ENCODE measurements around the gene INTS1. TPM values are rescaled to one million over a fixed set of nuclear protein-coding genes. Genes with fewer than 3 reads are reported as not detected.
A peak's percentile ranks its signal among the peaks of the same experiment; 100 is the strongest.

Gene INTS1
- total RNA-seq, 2 donors from 2014 or later: 61.0 to 141 TPM

GRCh38 chr7:1501487-1502270 lies 2.5 kb downstream of the INTS1 start:
- peaks cover 8% of the 10 kb centered on the region for H3K4me1 ChIP-seq
- no peaks in the 10 kb centered on the region for H3K27me3 ChIP-seq
- H3K9me3 ChIP-seq: no peaks in the 10 kb centered on the region
- H3K4me3 ChIP-seq: no peak overlapping the region
- intact Hi-C loops (cut with DNase I): loop anchor here (5.0 kb wide), 1 partner anchor 56 kb away; the partner anchor contains the start of gene TMEM184A
- H3K27ac ChIP-seq: no peak overlapping the region
- TF ChIP-seq CTCF (IDR thresholded peaks at IDR 0.05): no peak
- DNase-seq: no peak
- H3K9ac ChIP-seq (ENCODE audit: low read depth in 2 of 2, low read length in 2 of 2): no peak overlapping the region
- H3K36me3 ChIP-seq: no peaks in the 10 kb centered on the region

DNA sequence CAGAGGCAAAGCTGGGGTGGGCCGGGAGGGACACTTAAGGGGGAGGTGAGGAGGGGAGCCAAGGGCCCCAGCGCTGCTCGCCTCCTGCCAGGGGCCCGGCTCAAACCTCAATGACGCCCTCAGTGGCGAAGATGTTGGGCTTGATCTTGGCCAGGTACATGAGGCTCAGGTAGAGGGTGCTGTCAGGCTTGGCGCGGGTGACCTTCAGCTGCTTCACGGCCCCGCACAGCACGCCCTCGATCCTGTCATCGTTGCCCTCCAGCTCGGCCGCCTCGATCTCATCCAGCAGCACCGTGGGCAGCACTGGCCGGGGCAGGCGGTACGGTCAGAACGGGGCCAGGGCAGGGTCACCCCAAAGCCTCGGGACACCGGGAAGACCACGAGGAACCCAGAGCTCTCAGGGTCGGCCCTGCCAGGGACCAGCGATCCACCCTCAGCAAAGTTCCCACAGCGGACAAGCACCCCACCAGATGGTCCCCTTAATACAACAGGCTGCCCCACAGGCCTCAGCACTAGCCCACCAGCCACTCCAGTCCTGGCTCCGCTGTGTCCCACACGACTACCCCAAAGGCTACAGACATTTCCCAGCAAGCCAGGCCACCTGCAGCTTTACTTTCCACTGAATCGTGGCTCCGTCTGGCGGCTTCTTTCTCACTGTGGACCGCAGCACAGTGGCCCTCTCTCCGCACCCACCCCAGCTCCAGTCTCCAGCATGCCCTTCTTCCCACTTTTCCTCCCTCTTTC lies 4.0 kb downstream of the INTS1 start:
- DNase-seq: no peak
- Histone ChIP-seq H3K27ac (no peak overlapping the region), H3K4me3 (no peak overlapping the region), H3K4me1 (peaks cover 8% of the 10 kb centered on the region), H3K27me3 (no peaks in the 10 kb centered on the region), H3K9me3 (no peaks in the 10 kb centered on the region), H3K36me3 (no peaks in the 10 kb centered on the region), H3K9ac (ENCODE audit: low read depth in 2 of 2, low read length in 2 of 2) (no peak overlapping the region)
- TF ChIP-seq CTCF (IDR thresholded peaks at IDR 0.05): no peak
- intact Hi-C loops (cut with DNase I): loop anchor here (5.0 kb wide), 1 partner anchor 57 kb away; the partner anchor contains the start of gene TMEM184A

DNA sequence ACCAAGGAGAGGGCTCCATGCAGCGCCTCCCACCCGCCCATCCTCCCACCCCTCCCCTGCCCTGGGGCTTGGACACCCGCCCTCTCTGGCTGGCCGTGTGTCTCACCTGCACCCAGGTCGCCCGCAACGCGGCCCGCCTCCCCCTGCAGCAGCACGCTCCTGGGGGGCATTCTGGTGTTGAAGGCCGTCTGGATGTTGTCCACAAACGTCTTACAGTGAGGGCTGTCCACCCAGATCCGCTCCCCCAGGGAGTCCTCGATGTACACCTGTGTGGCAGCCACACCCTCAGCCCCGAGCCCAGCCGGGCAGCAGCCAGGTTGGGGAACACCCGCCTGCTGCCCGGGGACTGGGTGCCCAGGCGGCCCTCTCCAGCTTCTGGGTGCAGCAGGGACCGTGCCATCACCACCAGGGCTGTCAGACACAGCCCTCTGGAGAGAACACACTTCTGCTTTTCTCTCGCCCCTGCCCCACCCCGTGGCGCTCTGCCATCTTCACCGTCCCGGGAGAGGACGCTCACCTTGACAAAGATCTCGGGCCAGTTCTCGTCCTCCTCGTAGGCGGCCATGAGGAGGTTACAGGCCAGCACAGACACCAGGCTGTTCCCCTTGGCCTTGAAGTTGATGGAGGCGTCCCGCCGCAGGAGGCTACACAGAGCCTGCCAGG lies 4.7 kb downstream of the INTS1 start:
- intact Hi-C loops (cut with DNase I): loop anchor here (5.0 kb wide), 1 partner anchor 58 kb away; the partner anchor contains the start of gene TMEM184A
- no peak overlapping the region for H3K9ac ChIP-seq (ENCODE audit: low read depth in 2 of 2, low read length in 2 of 2)

GRCh38 chr7:1498370-1499305 lies 5.6 kb downstream of the INTS1 start:
- no peaks in the 10 kb centered on the region for H3K27me3 ChIP-seq
- TF ChIP-seq CTCF (IDR thresholded peaks at IDR 0.05): no peak
- H3K4me3 ChIP-seq: no peak overlapping the region
- DNase-seq: no peak
- H3K27ac ChIP-seq: no peak overlapping the region
- peak overlapping the region in 1 of 2 donors; percentile 24 for H3K9ac ChIP-seq (ENCODE audit: low read depth in 2 of 2, low read length in 2 of 2)
- H3K36me3 ChIP-seq: peaks cover 4% of the 10 kb centered on the region
- intact Hi-C loops (cut with DNase I): no loop called here
- no peaks in the 10 kb centered on the region for H3K9me3 ChIP-seq
- peaks cover 8% of the 10 kb centered on the region for H3K4me1 ChIP-seq

More for the DNA sequence above, 4.7 kb downstream of the INTS1 start:
- no peak for DNase-seq
- Histone ChIP-seq H3K9me3 (no peaks in the 10 kb centered on the region), H3K27me3 (no peaks in the 10 kb centered on the region), H3K36me3 (no peaks in the 10 kb centered on the region), H3K4me3 (no peak overlapping the region), H3K4me1 (peaks cover 8% of the 10 kb centered on the region), H3K27ac (no peak overlapping the region)
- TF ChIP-seq CTCF (IDR thresholded peaks at IDR 0.05): no peak
